MM.1S (cell line): ENCODE results near the gene ATPAF1.

Experiments used
- EZH2phosphoT487 ChIP-seq: fragments of 300-600 bp; sonication (generic); IDR thresholded peaks from 2 replicates; pipeline ENCODE4 v1.6.1; 2018; ENCODE audit warnings: antibody characterized with exemption, low read length
- TF ChIP-seq, protein P1 (sequence below): fragments of 300-600 bp; sonication (generic); IDR thresholded peaks from 2 replicates; pipeline ENCODE4 v1.5.1; 2016; ENCODE audit warnings: antibody characterized with exemption, low read length, mixed read lengths

DNA sequence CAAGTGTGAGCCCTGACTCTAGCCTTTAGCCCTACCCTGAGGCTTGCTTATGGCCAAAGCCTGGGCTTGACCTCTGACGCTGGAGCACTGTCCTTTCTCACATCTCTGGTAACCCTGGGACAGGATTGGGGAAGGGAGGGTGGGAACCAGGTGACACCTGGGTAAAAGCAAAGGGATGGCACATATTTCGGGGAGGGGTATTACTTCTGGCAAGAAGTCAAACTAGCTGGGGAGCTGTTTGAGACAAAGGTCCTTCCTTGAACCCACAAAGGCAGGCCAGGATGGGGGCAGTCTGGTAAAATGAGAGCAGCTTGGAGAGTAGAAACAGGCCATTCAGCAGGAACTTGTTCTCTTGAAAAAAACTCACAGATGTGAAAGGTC is 53.6 kb downstream of the ATPAF1 start:
- no peak for TF ChIP-seq EZH2phosphoT487
- TF ChIP-seq, protein P1, sequence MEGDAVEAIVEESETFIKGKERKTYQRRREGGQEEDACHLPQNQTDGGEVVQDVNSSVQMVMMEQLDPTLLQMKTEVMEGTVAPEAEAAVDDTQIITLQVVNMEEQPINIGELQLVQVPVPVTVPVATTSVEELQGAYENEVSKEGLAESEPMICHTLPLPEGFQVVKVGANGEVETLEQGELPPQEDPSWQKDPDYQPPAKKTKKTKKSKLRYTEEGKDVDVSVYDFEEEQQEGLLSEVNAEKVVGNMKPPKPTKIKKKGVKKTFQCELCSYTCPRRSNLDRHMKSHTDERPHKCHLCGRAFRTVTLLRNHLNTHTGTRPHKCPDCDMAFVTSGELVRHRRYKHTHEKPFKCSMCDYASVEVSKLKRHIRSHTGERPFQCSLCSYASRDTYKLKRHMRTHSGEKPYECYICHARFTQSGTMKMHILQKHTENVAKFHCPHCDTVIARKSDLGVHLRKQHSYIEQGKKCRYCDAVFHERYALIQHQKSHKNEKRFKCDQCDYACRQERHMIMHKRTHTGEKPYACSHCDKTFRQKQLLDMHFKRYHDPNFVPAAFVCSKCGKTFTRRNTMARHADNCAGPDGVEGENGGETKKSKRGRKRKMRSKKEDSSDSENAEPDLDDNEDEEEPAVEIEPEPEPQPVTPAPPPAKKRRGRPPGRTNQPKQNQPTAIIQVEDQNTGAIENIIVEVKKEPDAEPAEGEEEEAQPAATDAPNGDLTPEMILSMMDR = no peak
